Retinal pigment epithelial cell (primary cell): ENCODE results near the gene PATJ.
"Not testable (repeated sequence)": the region's sequence is repeated elsewhere in the genome, so short reads cannot be mapped to it uniquely, and the experiment has no call there.

ENCODE experiments used
- DNase-seq: peaks from one replicate; pipeline ENCODE4 v3.0.0-alpha.2; 2010; ENCODE audit warnings: low read depth
- H3K4me3 ChIP-seq: 2 replicates; pipeline ENCODE4 v1.5.1; 2011; ENCODE audit warnings: mild to moderate bottlenecking, low read length, control low read depth, moderate library complexity
- CTCF ChIP-seq: conservative IDR thresholded peaks from 2 replicates; pipeline ENCODE4 v1.5.1; 2011; ENCODE audit warnings: low read depth, low read length, control low read depth, inconsistent platforms

PATJ gene

GRCh38 chr1:61941794-61942193 lies 199.5 kb downstream of the PATJ start:
- TF ChIP-seq CTCF, result no peak
- H3K4me3 ChIP-seq, result no peak overlapping the region
- DNase-seq, result no peak

DNA sequence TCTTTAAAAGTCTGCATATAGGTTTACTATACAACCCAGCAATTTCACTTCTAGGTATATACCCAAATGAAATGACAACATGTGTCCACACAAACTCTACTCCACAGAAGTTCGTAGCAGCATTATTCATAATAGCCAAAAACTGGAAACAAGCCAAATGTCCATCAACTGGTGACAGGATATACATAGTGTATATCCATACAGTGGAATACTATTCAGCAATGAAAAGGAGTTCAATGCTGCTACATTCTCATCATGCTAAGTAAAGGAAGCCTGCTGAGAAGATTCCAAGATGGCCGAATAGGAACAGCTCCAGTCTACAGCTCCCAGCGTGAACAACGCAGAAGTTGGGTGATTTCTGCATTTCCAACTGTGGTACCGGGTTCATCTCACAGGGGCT lies 200.6 kb downstream of the PATJ start:
- no peak for TF ChIP-seq CTCF
- H3K4me3 ChIP-seq, result no peak overlapping the region
- no peak for DNase-seq

DNA sequence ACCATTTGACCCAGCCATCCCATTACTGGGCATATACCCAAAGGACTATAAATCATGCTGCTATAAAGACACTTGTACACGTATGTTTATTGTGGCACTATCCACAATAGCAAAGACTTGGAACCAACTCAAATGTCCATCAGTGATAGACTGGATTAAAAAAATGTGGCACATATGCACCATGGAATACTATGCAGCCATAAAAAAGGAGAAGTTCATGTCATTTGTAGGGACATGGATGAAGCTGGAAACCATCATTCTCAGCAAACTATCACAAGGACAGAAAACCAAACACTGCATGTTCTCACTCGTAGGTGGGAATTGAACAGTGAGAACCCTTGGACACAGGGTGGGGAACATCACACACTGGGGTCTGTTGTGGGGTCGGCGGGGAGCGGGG lies 206.4 kb downstream of the PATJ start:
- not testable (repeated sequence) for H3K4me3 ChIP-seq, DNase-seq

DNA sequence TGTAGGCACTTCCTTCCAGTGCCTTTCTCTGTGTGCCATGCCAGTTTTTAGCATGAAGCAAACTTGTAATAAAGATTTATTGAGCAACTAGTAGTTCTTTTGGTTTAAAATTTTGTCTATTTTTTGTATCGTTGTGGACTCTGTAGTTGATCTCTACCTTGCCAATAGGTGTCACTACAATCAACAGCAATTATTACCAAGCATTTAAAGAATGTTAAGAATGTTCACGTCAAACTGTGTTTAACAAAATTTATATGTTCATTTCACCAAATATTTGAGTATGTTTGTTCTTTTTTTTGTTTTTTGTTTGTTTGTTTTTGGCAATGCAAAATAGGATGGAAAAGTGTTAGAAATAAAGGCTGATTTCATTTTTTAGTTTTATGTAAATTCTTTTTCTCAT lies 208.1 kb downstream of the PATJ start:
- no peak overlapping the region for H3K4me3 ChIP-seq
- peak; percentile 53 for TF ChIP-seq CTCF
- DNase-seq, result no peak

DNA sequence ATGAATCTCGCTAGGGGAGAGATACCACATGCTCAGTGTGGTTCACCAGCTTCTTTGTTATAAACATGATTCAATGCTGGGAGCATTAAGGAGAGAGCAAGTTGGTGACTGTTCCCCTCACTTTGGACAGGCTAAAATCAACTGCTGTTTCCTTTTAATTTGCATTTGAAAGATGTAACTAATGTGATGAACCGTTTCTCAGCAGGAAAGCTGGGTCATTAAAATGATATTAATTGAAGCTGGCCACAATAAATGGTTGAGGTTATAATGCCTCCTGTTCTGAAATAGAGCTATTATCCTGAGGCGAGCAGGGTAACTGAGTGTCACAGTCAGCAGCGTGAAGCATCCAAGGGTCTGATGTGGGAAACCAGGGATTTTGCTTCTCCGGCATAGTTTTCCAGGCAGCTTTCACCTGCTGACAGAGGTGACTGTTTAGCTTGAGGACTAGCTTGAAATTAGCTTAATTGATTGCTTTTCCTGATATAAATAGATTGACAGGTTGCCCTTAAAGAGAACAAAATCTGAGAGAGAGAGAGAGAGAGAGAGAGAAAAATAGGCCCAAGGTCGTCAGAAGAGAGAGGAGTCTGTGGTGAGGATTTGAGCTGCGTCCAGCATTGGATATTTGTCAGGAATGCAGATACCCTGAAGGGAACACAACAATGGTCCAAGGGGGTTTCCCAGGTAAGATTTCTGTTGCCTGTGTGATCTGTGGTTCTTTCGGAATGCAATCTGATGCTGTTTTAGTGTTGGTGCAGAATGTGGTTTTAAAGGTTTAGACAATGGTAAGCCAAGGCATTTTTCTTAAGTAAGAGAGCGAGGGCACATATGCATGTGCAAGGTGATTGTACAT lies 209.7 kb downstream of the PATJ start:
- no peak for TF ChIP-seq CTCF
- DNase-seq, result no peak
- H3K4me3 ChIP-seq, result no peak overlapping the region

DNA sequence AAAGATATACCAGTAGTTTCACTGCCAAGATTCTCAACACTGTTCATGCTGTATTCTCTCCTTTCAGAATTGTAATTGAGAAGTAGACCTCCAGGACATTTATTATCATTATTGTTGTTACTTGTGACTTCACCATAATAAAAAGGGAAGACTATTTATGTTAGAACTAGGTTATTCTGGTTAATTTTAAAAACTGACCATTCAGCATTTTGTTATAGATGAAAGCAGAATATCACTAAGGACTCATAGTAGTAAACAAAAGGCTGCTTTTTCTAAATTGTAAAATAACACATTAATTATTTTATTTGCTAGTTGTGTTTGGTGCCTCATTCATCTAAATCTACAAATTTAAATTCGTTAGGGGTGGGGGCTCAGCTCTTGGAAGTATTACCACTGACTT lies 210.4 kb downstream of the PATJ start:
- DNase-seq, result no peak
- no peak for TF ChIP-seq CTCF
- no peak overlapping the region for H3K4me3 ChIP-seq

DNA sequence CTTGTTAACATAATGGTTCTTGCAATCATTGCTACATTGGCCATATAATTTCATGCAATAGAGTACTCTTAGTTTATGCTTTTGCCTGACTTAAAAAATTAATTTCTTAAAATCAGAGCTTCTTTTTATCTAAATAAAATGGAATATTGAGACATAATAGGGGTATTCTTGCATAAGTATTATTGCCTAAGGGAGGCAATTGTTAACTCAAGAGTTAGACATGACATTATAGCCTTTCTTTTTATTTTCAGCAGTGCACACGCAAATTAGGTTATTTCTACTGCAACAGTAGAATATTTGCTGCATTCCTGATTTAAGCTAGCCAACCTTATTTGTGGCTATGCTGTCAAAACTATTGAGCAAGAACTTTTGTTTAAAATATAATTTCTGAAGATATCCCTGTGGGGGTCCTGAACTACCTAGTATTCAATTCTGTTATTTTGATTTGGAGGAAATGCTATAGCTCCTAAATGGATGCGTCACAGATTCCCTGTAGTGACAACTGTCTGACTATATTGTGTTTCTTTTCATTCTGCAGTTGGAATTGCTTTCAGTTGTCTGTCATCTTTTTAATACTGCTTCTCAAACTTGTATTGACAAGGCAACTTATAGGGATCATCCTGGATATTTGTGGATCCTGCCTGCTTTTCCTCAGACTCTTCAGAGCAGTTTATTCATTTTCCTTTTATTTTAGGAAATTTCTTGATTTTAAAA lies 211.0 kb downstream of the PATJ start:
- TF ChIP-seq CTCF, result no peak

More for the DNA sequence above, 211.0 kb downstream of the PATJ start:
- H3K4me3 ChIP-seq, result no peak overlapping the region
- DNase-seq, result no peak
